Glomerular visceral epithelial cell (primary cell): Measurements from ENCODE around the gene FBH1.

Experiments used
- DNase-seq: peaks from one replicate; pipeline ENCODE4 v3.0.0-alpha.2; 2016; ENCODE audit errors: extremely low spot score

FBH1 gene

GRCh38 chr10:5977471-5978229, 87.6 kb downstream of the FBH1 start, which contains the start of gene IL15RA:
Gene IL15RA (minus strand): TSS chr10:5977543. CDS start chr10:5977492, 51 bp downstream.
- DNase-seq = peak; percentile 73

- no peak for DNase-seq
Measured at GRCh38 chr10:5978230-5978489, 88.1 kb downstream of the FBH1 start.

- DNase-seq = no peak
Measured at GRCh38 chr10:5981529-5981928, 91.5 kb downstream of the FBH1 start.

GRCh38 chr10:5983774-5984173, 93.7 kb downstream of the FBH1 start:
- no peak for DNase-seq

- DNase-seq = no peak
Measured at GRCh38 chr10:5985029-5985428, 95.0 kb downstream of the FBH1 start.
